ENCODE results near the gene SERPINA6. TPM values are rescaled to one million over a fixed set of nuclear protein-coding genes. Genes with fewer than 3 reads are reported as not detected.
"Not testable (repeated sequence)": the region's sequence is repeated elsewhere in the genome, so short reads cannot be mapped to it uniquely, and the experiment has no call there.

SERPINA6 gene
- total RNA-seq, 1 donor from 2014 or later: not detected

DNA sequence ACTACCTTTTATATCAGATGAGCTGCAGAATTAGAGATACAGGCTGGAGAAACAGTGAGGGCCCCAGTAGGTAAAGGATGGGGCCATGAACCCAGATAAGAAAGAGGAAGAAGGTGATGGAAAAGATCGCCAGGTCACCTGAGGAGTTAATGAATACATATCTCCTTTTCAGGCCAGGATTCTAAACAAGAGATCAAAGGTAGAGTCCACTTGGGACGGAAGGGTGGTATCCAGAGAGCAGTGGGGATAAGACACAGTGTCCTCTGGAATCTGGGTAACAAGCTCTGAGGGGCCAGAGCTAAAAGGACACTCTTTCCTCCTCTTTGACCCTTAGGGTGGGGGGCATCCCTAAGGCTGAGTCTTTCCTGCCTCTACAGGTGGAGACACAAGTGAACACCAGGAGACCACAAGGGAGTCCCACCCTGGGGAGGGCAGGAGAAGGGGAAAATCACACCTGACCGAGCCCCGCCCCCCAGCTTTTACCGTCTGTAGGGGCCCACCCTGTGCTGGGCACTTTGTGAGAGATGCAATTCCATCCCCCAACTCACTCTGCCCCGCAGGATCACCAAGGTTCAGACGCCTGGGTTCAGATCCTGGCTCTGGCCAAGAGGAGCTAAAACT lies 37.9 kb upstream of the SERPINA6 start:
- no peak for DNase-seq
- Mint-ChIP-seq H3K36me3 (ENCODE audit: low read depth) (no peaks in the 10 kb centered on the region), H3K9me3 (peaks cover 3% of the 10 kb centered on the region), H3K4me1 (no peaks in the 10 kb centered on the region), H3K27me3 (peaks cover 8% of the 10 kb centered on the region), H3K4me3 (no peak overlapping the region), H3K27ac (no peak overlapping the region)
- ATAC-seq (ENCODE audit: low read depth): no peak
- CTCF ChIA-PET: no interaction called here
- intact Hi-C loops (cut with micrococcal nuclease): no loop called here
- TF ChIP-seq, protein P1, sequence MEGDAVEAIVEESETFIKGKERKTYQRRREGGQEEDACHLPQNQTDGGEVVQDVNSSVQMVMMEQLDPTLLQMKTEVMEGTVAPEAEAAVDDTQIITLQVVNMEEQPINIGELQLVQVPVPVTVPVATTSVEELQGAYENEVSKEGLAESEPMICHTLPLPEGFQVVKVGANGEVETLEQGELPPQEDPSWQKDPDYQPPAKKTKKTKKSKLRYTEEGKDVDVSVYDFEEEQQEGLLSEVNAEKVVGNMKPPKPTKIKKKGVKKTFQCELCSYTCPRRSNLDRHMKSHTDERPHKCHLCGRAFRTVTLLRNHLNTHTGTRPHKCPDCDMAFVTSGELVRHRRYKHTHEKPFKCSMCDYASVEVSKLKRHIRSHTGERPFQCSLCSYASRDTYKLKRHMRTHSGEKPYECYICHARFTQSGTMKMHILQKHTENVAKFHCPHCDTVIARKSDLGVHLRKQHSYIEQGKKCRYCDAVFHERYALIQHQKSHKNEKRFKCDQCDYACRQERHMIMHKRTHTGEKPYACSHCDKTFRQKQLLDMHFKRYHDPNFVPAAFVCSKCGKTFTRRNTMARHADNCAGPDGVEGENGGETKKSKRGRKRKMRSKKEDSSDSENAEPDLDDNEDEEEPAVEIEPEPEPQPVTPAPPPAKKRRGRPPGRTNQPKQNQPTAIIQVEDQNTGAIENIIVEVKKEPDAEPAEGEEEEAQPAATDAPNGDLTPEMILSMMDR (IDR thresholded peaks at IDR 0.05): no peak
- POLR2A ChIA-PET: no interaction called here

DNA sequence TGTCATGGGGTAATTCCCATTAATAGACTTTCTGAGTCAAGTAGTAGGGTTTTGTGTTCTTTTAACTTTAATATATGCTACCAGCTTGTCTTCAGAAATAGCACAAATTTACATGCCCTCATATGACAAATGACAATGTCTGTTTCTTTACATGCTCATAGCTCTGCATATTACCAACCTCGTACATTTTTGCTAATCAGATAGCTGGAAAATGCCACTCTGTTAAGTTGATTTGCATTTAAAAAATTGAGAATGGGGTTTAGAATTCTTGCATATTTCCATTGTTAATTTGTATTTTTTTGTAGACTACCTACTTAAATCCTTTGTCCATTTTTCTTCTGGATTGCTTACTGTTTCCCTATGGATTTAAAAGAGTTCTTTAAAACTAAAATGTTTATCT lies 34.0 kb upstream of the SERPINA6 start:
- Mint-ChIP-seq H3K4me1 (no peaks in the 10 kb centered on the region), H3K27me3 (peaks cover 8% of the 10 kb centered on the region), H3K27ac (no peak overlapping the region), H3K9me3 (peaks cover 3% of the 10 kb centered on the region), H3K36me3 (ENCODE audit: low read depth) (no peaks in the 10 kb centered on the region), H3K4me3 (no peak overlapping the region)
- ChIA-PET CTCF (no interaction called here), POLR2A (no interaction called here)
- no peak for ATAC-seq (ENCODE audit: low read depth)
- DNase-seq: no peak
- TF ChIP-seq, protein P1 (IDR thresholded peaks at IDR 0.05): no peak
- intact Hi-C loops (cut with micrococcal nuclease): loop anchor here (10.0 kb wide), 1 partner anchor 128 kb away; no protein-coding TSS in a partner anchor

DNA sequence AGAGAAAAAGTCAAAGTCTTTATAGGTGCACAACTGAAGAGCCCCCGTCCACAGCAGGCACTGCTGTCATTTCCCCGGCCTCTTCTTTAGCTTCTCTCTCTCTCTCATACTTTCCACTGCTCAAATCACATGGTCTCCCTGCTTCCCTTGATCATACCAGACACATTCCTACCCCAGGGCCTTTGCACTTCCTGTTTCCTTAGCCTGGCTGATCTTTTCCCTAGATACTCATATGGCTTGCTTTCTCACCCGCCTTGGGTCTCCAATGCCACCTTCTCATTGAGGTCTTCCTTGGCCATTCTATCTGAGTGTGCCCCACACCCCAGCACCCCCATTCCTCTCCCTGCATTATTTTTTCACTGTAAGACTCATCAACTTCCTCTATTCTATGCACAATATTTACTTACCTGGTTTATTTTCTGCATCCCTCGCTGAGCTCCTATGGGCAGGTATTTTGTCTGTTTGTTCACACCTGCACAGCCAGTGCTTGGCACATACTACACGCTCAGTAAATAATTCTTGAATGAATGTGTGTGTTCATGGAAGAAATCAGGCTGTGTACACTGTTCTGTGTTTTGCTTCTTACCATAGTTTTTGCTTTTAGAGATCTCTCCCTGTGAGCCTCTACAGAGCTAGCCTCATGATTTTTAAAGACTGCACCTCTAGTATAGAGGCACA lies 33.4 kb upstream of the SERPINA6 start:
- Mint-ChIP-seq H3K9me3 (peaks cover 9% of the 10 kb centered on the region), H3K4me1 (no peaks in the 10 kb centered on the region), H3K36me3 (ENCODE audit: low read depth) (no peaks in the 10 kb centered on the region), H3K27me3 (peaks cover 8% of the 10 kb centered on the region), H3K27ac (no peak overlapping the region), H3K4me3 (no peak overlapping the region)
- no peak for ATAC-seq (ENCODE audit: low read depth)
- POLR2A ChIA-PET: no interaction called here
- CTCF ChIA-PET: no interaction called here
- TF ChIP-seq, protein P1 (IDR thresholded peaks at IDR 0.05): no peak
- intact Hi-C loops (cut with micrococcal nuclease): loop anchor here (10.0 kb wide), 1 partner anchor 128 kb away; no protein-coding TSS in a partner anchor
- no peak for DNase-seq

DNA sequence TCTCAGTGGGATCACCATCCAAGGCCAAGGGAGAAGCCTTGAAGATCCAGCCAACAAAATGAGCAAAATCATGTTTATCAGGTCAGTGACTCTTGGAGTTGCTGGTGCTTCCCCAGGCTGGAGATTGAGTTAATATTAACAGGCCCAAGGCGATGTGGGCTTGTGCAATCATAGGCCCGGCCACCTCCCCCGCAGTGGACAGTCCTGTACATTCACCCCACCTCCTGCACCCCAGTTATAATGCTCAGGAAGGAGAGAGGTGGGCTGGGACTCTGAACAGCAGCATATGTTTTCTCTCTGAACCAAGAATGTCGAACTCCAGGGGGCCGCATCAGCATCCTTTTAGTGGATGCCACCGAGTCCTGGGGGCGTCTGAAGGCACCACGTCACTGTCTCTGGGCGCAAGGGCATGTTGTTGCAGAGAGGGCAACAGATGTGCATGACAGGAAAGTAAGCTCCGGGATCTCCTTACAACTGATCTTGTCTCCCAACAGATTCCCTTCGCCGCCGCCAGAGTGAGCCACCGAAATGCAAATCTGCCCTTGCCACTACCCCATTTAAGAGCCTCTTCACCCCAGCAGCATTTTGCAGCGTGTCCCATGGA lies 32.2 kb upstream of the SERPINA6 start:
- TF ChIP-seq, protein P1 (IDR thresholded peaks at IDR 0.05): no peak
- Mint-ChIP-seq H3K27ac (no peak overlapping the region), H3K27me3 (peaks cover 3% of the 10 kb centered on the region), H3K36me3 (ENCODE audit: low read depth) (no peaks in the 10 kb centered on the region), H3K9me3 (peaks cover 9% of the 10 kb centered on the region), H3K4me1 (no peaks in the 10 kb centered on the region), H3K4me3 (no peak overlapping the region)
- POLR2A ChIA-PET: no interaction called here
- DNase-seq (no peak), ATAC-seq (ENCODE audit: low read depth) (no peak)
- CTCF ChIA-PET: no interaction called here
- intact Hi-C loops (cut with micrococcal nuclease): loop anchor here (10.0 kb wide), 1 partner anchor 130 kb away; no protein-coding TSS in a partner anchor

DNA sequence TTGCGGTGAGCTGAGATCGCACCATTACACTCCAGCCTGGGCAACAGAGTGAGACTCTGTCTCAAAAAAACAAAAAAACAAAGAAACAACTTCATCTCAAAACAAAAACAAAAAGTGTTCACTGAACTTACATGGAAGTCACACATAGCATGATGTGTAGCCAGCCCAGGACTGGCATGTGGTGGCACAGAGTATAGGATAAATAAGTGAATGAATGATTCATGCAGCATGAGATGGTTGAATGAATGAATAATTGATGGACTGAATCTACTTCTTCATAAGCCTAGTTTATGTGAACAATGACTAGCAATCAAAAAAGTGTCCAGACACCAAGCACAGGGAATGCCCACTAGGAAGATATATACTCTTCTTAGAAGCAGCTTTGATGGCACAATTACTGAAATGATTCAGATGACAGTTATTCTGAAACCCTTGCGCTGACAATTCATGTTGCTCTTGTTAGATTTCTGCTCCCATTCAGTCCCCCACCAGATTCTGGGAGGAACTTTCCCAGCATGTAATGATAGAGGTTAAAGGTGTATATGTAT lies 31.6 kb upstream of the SERPINA6 start:
- DNase-seq (no peak), ATAC-seq (ENCODE audit: low read depth) (no peak)
- CTCF ChIA-PET: no interaction called here
- H3K36me3 Mint-ChIP-seq (ENCODE audit: low read depth): no peaks in the 10 kb centered on the region
- H3K9me3 Mint-ChIP-seq: peaks cover 9% of the 10 kb centered on the region
- H3K4me1 Mint-ChIP-seq: no peaks in the 10 kb centered on the region
- POLR2A ChIA-PET: no interaction called here
- no peak overlapping the region for H3K27ac Mint-ChIP-seq
- intact Hi-C loops (cut with micrococcal nuclease): loop anchor here (10.0 kb wide), 1 partner anchor 130 kb away; no protein-coding TSS in a partner anchor
- no peaks in the 10 kb centered on the region for H3K27me3 Mint-ChIP-seq
- TF ChIP-seq, protein P1 (IDR thresholded peaks at IDR 0.05): no peak
- H3K4me3 Mint-ChIP-seq: no peak overlapping the region

DNA sequence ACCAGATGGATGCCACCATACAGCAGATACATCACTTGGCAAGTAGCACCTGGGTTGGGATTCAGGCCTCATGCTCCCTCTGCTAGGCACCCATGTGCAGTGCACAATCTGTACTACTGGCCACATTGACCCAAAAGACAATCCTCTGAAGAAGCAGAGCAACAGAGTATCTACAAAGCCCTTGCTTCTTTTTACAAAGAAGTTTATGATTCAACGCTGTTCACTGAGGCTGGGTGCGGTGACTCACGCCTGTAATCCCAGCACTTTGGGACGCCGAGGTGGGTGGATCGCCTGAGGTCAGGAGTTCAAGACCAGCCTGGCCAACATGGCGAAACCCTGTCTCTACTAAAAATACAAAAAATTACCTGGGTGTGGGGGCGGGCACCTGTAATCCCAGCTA lies 31.1 kb upstream of the SERPINA6 start:
- H3K36me3 Mint-ChIP-seq (ENCODE audit: low read depth); H3K4me3 Mint-ChIP-seq; POLR2A ChIA-PET; ATAC-seq (ENCODE audit: low read depth); CTCF ChIA-PET; H3K4me1 Mint-ChIP-seq; H3K27ac Mint-ChIP-seq; H3K27me3 Mint-ChIP-seq; H3K9me3 Mint-ChIP-seq; DNase-seq: not testable (repeated sequence)
- intact Hi-C loops (cut with micrococcal nuclease): loop anchor here (10.0 kb wide), 1 partner anchor 131 kb away; no protein-coding TSS in a partner anchor

Measured in activated B cell treated with CpG ODN at 0.5 μM for 24 hours (primary cell).